Measurements from ENCODE around the gene INTS1. TPM values are rescaled to one million over a fixed set of nuclear protein-coding genes. Genes with fewer than 3 reads are reported as not detected.
A peak's percentile ranks its signal among the peaks of the same experiment; 100 is the strongest.

The INTS1 gene
- total and polyA plus RNA-seq, 2 experiments from 2014 or later: 30.0 to 57.3 TPM

DNA sequence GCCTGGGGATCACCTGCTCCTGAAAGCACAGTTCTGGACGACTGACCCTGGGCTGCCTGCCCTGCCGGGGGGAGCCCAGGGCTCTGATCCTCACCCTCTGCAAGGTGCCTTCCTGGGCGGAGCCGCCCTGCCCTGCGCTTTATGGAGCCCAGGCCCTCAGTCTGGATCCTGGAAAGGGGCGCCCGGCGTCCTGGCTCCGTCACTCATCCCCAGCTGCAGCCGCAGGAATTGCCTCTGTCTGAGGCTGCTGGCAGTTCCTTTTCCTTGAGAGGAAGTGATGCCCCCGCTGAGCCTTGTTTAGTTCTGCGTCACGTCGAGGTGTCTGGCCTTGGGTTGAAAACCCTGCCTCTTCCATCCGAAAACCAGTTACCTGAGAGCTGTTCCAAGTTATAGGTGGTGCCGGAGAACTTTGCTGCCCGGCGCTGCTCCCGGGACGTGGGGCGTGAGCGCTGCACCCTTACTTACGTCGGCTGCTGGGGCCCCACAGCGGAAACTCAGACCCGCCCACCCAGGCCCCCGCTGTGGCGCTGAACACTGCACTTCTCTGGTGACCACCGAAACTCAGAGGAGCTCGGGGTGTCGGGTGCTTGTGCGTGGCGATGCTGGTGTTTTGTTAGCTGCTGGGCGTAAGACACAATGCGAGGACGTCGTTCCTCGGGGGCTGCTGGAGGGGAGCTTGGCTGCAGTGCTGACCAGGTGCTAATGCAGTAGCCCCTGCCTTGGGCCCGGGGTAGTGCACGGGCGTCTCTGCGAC is 31.7 kb upstream of the INTS1 start:
- Histone ChIP-seq H3K4me1 (ENCODE audit: insufficient read depth) (peaks cover 59% of the 10 kb centered on the region), H3K27me3 (no peaks in the 10 kb centered on the region), H3K9me2 (replicated peaks; ENCODE audit: insufficient read depth) (no peaks in the 10 kb centered on the region), H3K4me2 (peak overlapping the region; percentile 83), H3K9me3 (ENCODE audit: low read depth) (no peaks in the 10 kb centered on the region), H3K4me3 (no peak overlapping the region), H2AFZ (no peak overlapping the region), H3K36me3 (replicated peaks; ENCODE audit: insufficient read depth, low read depth) (no peaks in the 10 kb centered on the region), H3K79me2 (peaks cover 70% of the 10 kb centered on the region), H4K20me1 (ENCODE audit: insufficient read depth, poor library complexity, severe bottlenecking) (peaks cover 6% of the 10 kb centered on the region), H3K27ac (peak overlapping the region; percentile 99)
- TF ChIP-seq EZH2 (IDR thresholded peaks at IDR 0.05; ENCODE audit: borderline replicate concordance) (no peak), CTCF (IDR thresholded peaks at IDR 0.05; ENCODE audit: poor library complexity) (no peak), EZH2phosphoT487 (IDR thresholded peaks at IDR 0.05; ENCODE audit: low read depth, severe bottlenecking, unreplicated experiment) (no peak)
- 88% methylated on average over 37 of the region's 42 CpGs for WGBS (ENCODE audit: low lambda C conversion rate, missing lambda C conversion rate)
- no peak for DNase-seq (ENCODE audit: low spot score)

GRCh38 chr7:1535100-1535458 is 30.9 kb upstream of the INTS1 start:
- no peaks in the 10 kb centered on the region for H3K36me3 ChIP-seq (replicated peaks; ENCODE audit: insufficient read depth, low read depth)
- no peaks in the 10 kb centered on the region for H3K27me3 ChIP-seq
- no peaks in the 10 kb centered on the region for H3K9me2 ChIP-seq (replicated peaks; ENCODE audit: insufficient read depth)
- H4K20me1 ChIP-seq (ENCODE audit: insufficient read depth, poor library complexity, severe bottlenecking): peaks cover 6% of the 10 kb centered on the region
- H3K9me3 ChIP-seq (ENCODE audit: low read depth): no peaks in the 10 kb centered on the region
- H3K27ac ChIP-seq: no peak overlapping the region
- H3K4me3 ChIP-seq: no peak overlapping the region
- H3K4me1 ChIP-seq (ENCODE audit: insufficient read depth): peaks cover 59% of the 10 kb centered on the region
- peaks cover 72% of the 10 kb centered on the region for H3K79me2 ChIP-seq
- H3K4me2 ChIP-seq: no peak overlapping the region
- WGBS (ENCODE audit: low lambda C conversion rate, missing lambda C conversion rate): 82% methylated on average over 6 of the region's 6 CpGs
- TF ChIP-seq EZH2 (IDR thresholded peaks at IDR 0.05; ENCODE audit: borderline replicate concordance) (no peak), CTCF (IDR thresholded peaks at IDR 0.05; ENCODE audit: poor library complexity) (no peak), EZH2phosphoT487 (IDR thresholded peaks at IDR 0.05; ENCODE audit: low read depth, severe bottlenecking, unreplicated experiment) (no peak)
- H2AFZ ChIP-seq: no peak overlapping the region
- no peak for DNase-seq (ENCODE audit: low spot score)

DNA sequence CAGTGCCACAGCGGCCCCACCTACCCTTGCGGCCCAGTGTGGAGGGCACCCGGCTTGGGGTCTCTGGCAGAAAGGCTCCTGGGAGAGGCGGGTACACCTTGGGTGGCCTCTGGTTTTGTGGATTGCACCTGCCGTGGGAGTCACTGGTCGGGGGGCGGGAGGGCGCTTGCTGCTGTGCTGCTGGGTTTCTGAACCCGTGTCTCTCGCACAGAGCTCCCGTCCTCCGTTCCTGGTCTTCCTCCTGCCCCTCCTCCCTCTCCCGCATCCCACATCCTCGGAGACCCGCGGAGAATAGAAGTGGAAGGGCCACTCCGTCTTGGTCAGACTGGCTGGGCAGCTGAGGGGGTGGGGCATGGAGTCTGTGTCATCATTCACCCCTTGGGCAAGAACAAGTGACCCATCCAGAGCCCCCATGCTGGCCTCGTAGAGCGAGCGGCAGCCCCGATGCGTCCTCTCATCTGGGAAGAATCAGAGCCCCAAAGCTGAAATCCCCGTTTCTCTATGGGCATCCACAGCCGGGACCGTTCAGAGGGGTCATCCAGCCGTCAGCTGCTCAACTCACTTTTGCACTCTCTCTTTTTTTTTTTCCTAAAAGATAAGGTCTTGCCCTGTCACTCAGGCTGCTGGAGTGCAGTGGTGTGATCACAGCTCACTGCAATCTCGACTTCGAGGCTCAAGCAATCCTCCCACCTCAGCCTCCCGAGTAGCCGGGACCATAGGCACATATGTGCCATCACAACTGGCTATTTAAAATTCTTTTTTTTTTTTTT is 30.3 kb upstream of the INTS1 start:
- WGBS (ENCODE audit: low lambda C conversion rate, missing lambda C conversion rate): 88% methylated on average over 30 of the region's 30 CpGs
- Histone ChIP-seq H3K4me1 (ENCODE audit: insufficient read depth) (peaks cover 59% of the 10 kb centered on the region), H3K79me2 (peaks cover 73% of the 10 kb centered on the region)

More for the DNA sequence above, 30.3 kb upstream of the INTS1 start:
- Histone ChIP-seq H2AFZ (no peak overlapping the region), H3K27ac (peak overlapping the region; percentile 98), H3K27me3 (no peaks in the 10 kb centered on the region), H3K4me2 (peak overlapping the region; percentile 88), H3K9me3 (ENCODE audit: low read depth) (no peaks in the 10 kb centered on the region), H3K4me3 (no peak overlapping the region), H4K20me1 (ENCODE audit: insufficient read depth, poor library complexity, severe bottlenecking) (peaks cover 6% of the 10 kb centered on the region), H3K9me2 (replicated peaks; ENCODE audit: insufficient read depth) (no peaks in the 10 kb centered on the region), H3K36me3 (replicated peaks; ENCODE audit: insufficient read depth, low read depth) (no peaks in the 10 kb centered on the region)
- DNase-seq (ENCODE audit: low spot score): no peak
- TF ChIP-seq EZH2 (IDR thresholded peaks at IDR 0.05; ENCODE audit: borderline replicate concordance) (no peak), CTCF (IDR thresholded peaks at IDR 0.05; ENCODE audit: poor library complexity) (no peak), EZH2phosphoT487 (IDR thresholded peaks at IDR 0.05; ENCODE audit: low read depth, severe bottlenecking, unreplicated experiment) (no peak)

Measured in hepatocyte (in vitro differentiated cells).